K562 (cell line): ENCODE results near the gene SCARF2. TPM values are rescaled to one million over a fixed set of nuclear protein-coding genes. Genes with fewer than 3 reads are reported as not detected.

ENCODE experiments used
- CHD4 ChIP-seq: fragments of 200-600 bp; sonication (generic); IDR thresholded peaks from 3 replicates; pipeline ENCODE4 v1.6.1; 2012; ENCODE audit warnings: low read depth, mild to moderate bottlenecking, mixed read lengths, low read length, inconsistent platforms; ENCODE audit not compliant: insufficient read depth, insufficient replicate concordance, poor library complexity, severe bottlenecking
- E2F6 ChIP-seq, 2 experiments: IDR thresholded peaks; 2 replicates each; pipeline ENCODE4 v1.6.1; 2011; ENCODE audit warnings: borderline replicate concordance in 1 of 2, control low read depth in 1 of 2, low read depth in 1 of 2, low read length in 1 of 2, mild to moderate bottlenecking in 1 of 2, mixed read lengths in 1 of 2, moderate library complexity in 1 of 2; ENCODE audit not compliant: insufficient read depth in 1 of 2, insufficient read length in 1 of 2, poor library complexity in 1 of 2, severe bottlenecking in 1 of 2; ENCODE audit errors: extremely low read depth in 1 of 2
- FOSL1 ChIP-seq: fragments of 200-800 bp; sonication (Bioruptor generic); conservative IDR thresholded peaks from 2 replicates; pipeline ENCODE4 v1.6.1; 2016; ENCODE audit warnings: missing genetic modification characterization, missing compliant biosample characterization
- KDM2B ChIP-seq: fragments of 250-450 bp; sonication (Bioruptor Pico); IDR thresholded peaks from 2 replicates; pipeline ENCODE4 v1.8.0; 2021; ENCODE audit warnings: mild to moderate bottlenecking, moderate library complexity
- MEF2A ChIP-seq: IDR thresholded peaks from 2 replicates; pipeline ENCODE4 v1.6.1; 2011; ENCODE audit warnings: low read depth, mild to moderate bottlenecking, low read length, moderate library complexity; ENCODE audit not compliant: control insufficient read depth
- RB1 ChIP-seq: fragments of 450-650 bp; IDR thresholded peaks from 2 replicates; pipeline ENCODE4 v1.6.1; 2017; ENCODE audit warnings: low read depth, mild to moderate bottlenecking
- SETDB1 ChIP-seq: IDR thresholded peaks from one replicate; pipeline ENCODE4 v1.6.1; 2012; ENCODE audit warnings: low read length, control low read depth, inconsistent platforms
- SIN3B ChIP-seq: fragments of 450-650 bp; IDR thresholded peaks from 2 replicates; pipeline ENCODE4 v1.6.1; 2017; ENCODE audit warnings: low read depth, mild to moderate bottlenecking, moderate library complexity
- SREBF2 ChIP-seq: sonication (generic); formaldehyde crosslinking; IDR thresholded peaks from 2 replicates; pipeline ENCODE4 v1.4.0; 2020; ENCODE audit warnings: mild to moderate bottlenecking, missing genetic modification reagents
- TRIM28 ChIP-seq: fragments of 450-650 bp; IDR thresholded peaks from 2 replicates; pipeline ENCODE4 v1.6.1; 2017
- ZFP1 ChIP-seq: fragments of 450-650 bp; formaldehyde crosslinking; IDR thresholded peaks from 2 replicates; pipeline ENCODE4 v1.4.0; 2020; ENCODE audit warnings: mild to moderate bottlenecking, mixed read lengths
- ZNF347 ChIP-seq: fragments of 450-650 bp; formaldehyde crosslinking; IDR thresholded peaks from 2 replicates; pipeline ENCODE4 v1.4.0; 2020; ENCODE audit warnings: low read depth, mild to moderate bottlenecking, moderate library complexity
- ZNF398 ChIP-seq: fragments of 250-450 bp; sonication (Bioruptor Pico); IDR thresholded peaks from 2 replicates; pipeline ENCODE4 v1.8.0; 2021; ENCODE audit warnings: moderate library complexity, mild to moderate bottlenecking, inconsistent platforms
- polyA plus RNA-seq, 8 experiments: library from polyadenylated mRNA; depleted of rRNA in 4 of 8; stranded (reverse) in 5 of 8; unstranded in 3 of 8; fragments of >200 nt; fragmentation: Nextera tagmentation in 2 of 8; fragmentation: Illumina TruSeq in 1 of 8; extraction: Ambion mirVana in 2 of 8; extraction: Trizol in 1 of 8; gene quantifications; 2 replicates each; pipeline versions ENCODE4 v1.2.1 to v1.2.3, GENCODE V29; 2011 to 2014; ENCODE audit warnings: inconsistent platforms in 1 of 8, missing spikeins in 1 of 8
- total RNA-seq, 7 experiments: library from RNA; depleted of rRNA in 6 of 7; stranded (reverse); fragments of >200 nt in 6 of 7; fragmentation: Illumina TruSeq in 2 of 7; extraction: Trizol in 2 of 7; gene quantifications; 2 replicates each; pipeline versions ENCODE4 v1.2.1 to v1.2.3, GENCODE V29; 2011 to 2021; ENCODE audit warnings: low replicate concordance in 1 of 7
- TF ChIP-seq, protein P1 (sequence below): fragments of 200-800 bp; sonication (Bioruptor generic); IDR thresholded peaks from 2 replicates; pipeline ENCODE4 v1.6.1; 2016; ENCODE audit warnings: missing genetic modification characterization, missing compliant biosample characterization
- TF ChIP-seq, protein P2 (sequence below), 3 experiments: IDR thresholded peaks in 2 of 3; conservative IDR thresholded peaks in 1 of 3; 2 replicates each; pipeline ENCODE4 v1.5.1; 2011 to 2012; ENCODE audit warnings: low read length in 3 of 3, mild to moderate bottlenecking in 3 of 3, control low read depth in 2 of 3, improper control_type of control experiment in 1 of 3, inconsistent platforms in 1 of 3, low read depth in 1 of 3, mixed read lengths in 1 of 3, moderate library complexity in 1 of 3; ENCODE audit not compliant: insufficient read depth in 2 of 3
- TF ChIP-seq, protein P3 (sequence below): sonication (generic); formaldehyde crosslinking; IDR thresholded peaks from 2 replicates; pipeline ENCODE4 v1.9.0; 2022; ENCODE audit warnings: mild to moderate bottlenecking, missing genetic modification reagents

SCARF2 gene
- total and polyA plus RNA-seq, 9 of the 15 experiments (the other 6 are each of a cell fraction or from before 2014, with no cell fraction given), result 0.06 to 0.32 (median 0.21) TPM; not detected in 5

- TF ChIP-seq, protein P1, sequence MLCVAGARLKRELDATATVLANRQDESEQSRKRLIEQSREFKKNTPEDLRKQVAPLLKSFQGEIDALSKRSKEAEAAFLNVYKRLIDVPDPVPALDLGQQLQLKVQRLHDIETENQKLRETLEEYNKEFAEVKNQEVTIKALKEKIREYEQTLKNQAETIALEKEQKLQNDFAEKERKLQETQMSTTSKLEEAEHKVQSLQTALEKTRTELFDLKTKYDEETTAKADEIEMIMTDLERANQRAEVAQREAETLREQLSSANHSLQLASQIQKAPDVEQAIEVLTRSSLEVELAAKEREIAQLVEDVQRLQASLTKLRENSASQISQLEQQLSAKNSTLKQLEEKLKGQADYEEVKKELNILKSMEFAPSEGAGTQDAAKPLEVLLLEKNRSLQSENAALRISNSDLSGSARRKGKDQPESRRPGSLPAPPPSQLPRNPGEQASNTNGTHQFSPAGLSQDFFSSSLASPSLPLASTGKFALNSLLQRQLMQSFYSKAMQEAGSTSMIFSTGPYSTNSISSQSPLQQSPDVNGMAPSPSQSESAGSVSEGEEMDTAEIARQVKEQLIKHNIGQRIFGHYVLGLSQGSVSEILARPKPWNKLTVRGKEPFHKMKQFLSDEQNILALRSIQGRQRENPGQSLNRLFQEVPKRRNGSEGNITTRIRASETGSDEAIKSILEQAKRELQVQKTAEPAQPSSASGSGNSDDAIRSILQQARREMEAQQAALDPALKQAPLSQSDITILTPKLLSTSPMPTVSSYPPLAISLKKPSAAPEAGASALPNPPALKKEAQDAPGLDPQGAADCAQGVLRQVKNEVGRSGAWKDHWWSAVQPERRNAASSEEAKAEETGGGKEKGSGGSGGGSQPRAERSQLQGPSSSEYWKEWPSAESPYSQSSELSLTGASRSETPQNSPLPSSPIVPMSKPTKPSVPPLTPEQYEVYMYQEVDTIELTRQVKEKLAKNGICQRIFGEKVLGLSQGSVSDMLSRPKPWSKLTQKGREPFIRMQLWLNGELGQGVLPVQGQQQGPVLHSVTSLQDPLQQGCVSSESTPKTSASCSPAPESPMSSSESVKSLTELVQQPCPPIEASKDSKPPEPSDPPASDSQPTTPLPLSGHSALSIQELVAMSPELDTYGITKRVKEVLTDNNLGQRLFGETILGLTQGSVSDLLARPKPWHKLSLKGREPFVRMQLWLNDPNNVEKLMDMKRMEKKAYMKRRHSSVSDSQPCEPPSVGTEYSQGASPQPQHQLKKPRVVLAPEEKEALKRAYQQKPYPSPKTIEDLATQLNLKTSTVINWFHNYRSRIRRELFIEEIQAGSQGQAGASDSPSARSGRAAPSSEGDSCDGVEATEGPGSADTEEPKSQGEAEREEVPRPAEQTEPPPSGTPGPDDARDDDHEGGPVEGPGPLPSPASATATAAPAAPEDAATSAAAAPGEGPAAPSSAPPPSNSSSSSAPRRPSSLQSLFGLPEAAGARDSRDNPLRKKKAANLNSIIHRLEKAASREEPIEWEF, result no peak
- TF ChIP-seq, protein P2, sequence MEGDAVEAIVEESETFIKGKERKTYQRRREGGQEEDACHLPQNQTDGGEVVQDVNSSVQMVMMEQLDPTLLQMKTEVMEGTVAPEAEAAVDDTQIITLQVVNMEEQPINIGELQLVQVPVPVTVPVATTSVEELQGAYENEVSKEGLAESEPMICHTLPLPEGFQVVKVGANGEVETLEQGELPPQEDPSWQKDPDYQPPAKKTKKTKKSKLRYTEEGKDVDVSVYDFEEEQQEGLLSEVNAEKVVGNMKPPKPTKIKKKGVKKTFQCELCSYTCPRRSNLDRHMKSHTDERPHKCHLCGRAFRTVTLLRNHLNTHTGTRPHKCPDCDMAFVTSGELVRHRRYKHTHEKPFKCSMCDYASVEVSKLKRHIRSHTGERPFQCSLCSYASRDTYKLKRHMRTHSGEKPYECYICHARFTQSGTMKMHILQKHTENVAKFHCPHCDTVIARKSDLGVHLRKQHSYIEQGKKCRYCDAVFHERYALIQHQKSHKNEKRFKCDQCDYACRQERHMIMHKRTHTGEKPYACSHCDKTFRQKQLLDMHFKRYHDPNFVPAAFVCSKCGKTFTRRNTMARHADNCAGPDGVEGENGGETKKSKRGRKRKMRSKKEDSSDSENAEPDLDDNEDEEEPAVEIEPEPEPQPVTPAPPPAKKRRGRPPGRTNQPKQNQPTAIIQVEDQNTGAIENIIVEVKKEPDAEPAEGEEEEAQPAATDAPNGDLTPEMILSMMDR (IDR thresholded peaks at IDR 0.05 in 2 of 3, conservative IDR thresholded peaks at IDR 0.05 in 1 of 3; ENCODE audit: insufficient read depth in 2 of 3, low read depth in 1 of 3, low read length in 3 of 3), result peak; percentile 99 to 100 (median 100)
- TF ChIP-seq SREBF2 (CRISPR knock-in tag) (no peak), RB1 (peak; percentile 99), SIN3B (peak; percentile 29; the same call in 1 of the 2 replicates), ZFP1 (CRISPR knock-in tag) (peak; percentile 65), SETDB1 (peak; percentile 41), E2F6 (IDR thresholded peaks at IDR 0.05; ENCODE audit: borderline replicate concordance in 1 of 2, extremely low read depth in 1 of 2, insufficient read depth in 1 of 2, insufficient read length in 1 of 2, low read depth in 1 of 2, low read length in 1 of 2, poor library complexity in 1 of 2, severe bottlenecking in 1 of 2) (peak in 1 of 2 experiments; percentile 54), MEF2A (no peak), KDM2B (CRISPR knock-in tag) (peak; percentile 96), ZNF347 (CRISPR knock-in tag) (no peak), TRIM28 (peak; percentile 34; the same call in 1 of the 2 replicates), CHD4 (peak; percentile 43), FOSL1 (tag) (no peak), ZNF398 (CRISPR knock-in tag) (peak; percentile 60; the same call in 1 of the 2 replicates)
- TF ChIP-seq, protein P3, sequence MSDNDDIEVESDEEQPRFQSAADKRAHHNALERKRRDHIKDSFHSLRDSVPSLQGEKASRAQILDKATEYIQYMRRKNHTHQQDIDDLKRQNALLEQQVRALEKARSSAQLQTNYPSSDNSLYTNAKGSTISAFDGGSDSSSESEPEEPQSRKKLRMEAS (CRISPR knock-in tag), result peak; percentile 85
Measured at GRCh38 chr22:20456064-20456721, 18.6 kb upstream of the SCARF2 start (continued).
